Fibroblast of skin of left quadriceps (primary cell): ENCODE measurements around the gene SLF1.

Experiments
- DNase-seq, 2 experiments: peaks; one replicate each; pipeline ENCODE4 v3.0.0-alpha.2; 2013; ENCODE audit warnings: low read depth in 2 of 2

Gene SLF1

GRCh38 chr5:94661086-94661485 is 42.6 kb downstream of the SLF1 start:
- DNase-seq: no peak

GRCh38 chr5:94667937-94668336 is 49.5 kb downstream of the SLF1 start:
- DNase-seq: no peak

GRCh38 chr5:94670726-94671125 is 52.3 kb downstream of the SLF1 start:
- DNase-seq: no peak

GRCh38 chr5:94672746-94673145 is 54.3 kb downstream of the SLF1 start:
- no peak for DNase-seq

- DNase-seq: no peak
Measured at GRCh38 chr5:94674490-94675382, 56.3 kb downstream of the SLF1 start.

- no peak for DNase-seq
Measured at GRCh38 chr5:94675965-94676618, 57.6 kb downstream of the SLF1 start.

GRCh38 chr5:94682814-94683520 is 64.5 kb downstream of the SLF1 start:
- DNase-seq: no peak

GRCh38 chr5:94689908-94690307 is 71.4 kb downstream of the SLF1 start:
- DNase-seq: no peak

- DNase-seq: no peak
Measured at GRCh38 chr5:94690778-94691177, 72.3 kb downstream of the SLF1 start.

GRCh38 chr5:94691291-94691690 is 72.8 kb downstream of the SLF1 start:
- no peak for DNase-seq

- DNase-seq: no peak
Measured at GRCh38 chr5:94691949-94692348, 73.5 kb downstream of the SLF1 start.

GRCh38 chr5:94692581-94692980 is 74.1 kb downstream of the SLF1 start:
- DNase-seq: no peak

- peak; percentile 43 to 54 for DNase-seq
Measured at GRCh38 chr5:94693043-94693822, 74.8 kb downstream of the SLF1 start.

GRCh38 chr5:94693845-94694370 is 75.4 kb downstream of the SLF1 start:
- no peak for DNase-seq

- DNase-seq: no peak
Measured at GRCh38 chr5:94694671-94695070, 76.2 kb downstream of the SLF1 start.

- no peak for DNase-seq
Measured at GRCh38 chr5:94698197-94698596, 79.7 kb downstream of the SLF1 start.

GRCh38 chr5:94699562-94699961 is 81.1 kb downstream of the SLF1 start:
- no peak for DNase-seq

GRCh38 chr5:94700592-94700991 is 82.1 kb downstream of the SLF1 start:
- no peak for DNase-seq

GRCh38 chr5:94702729-94703128 is 84.3 kb downstream of the SLF1 start:
- DNase-seq: no peak

- DNase-seq: no peak
Measured at GRCh38 chr5:94705427-94705826, 87.0 kb downstream of the SLF1 start.

GRCh38 chr5:94707359-94707758 is 88.9 kb downstream of the SLF1 start:
- DNase-seq: no peak

GRCh38 chr5:94709277-94709676 is 90.8 kb downstream of the SLF1 start:
- no peak for DNase-seq
